Astrocyte (in vitro differentiated cells and primary cell): ENCODE measurements around the gene FAF1.

Source experiments
- EZH2 ChIP-seq: IDR thresholded peaks from 2 replicates; pipeline ENCODE4 v1.6.1; 2012; ENCODE audit warnings: mild to moderate bottlenecking, low read length, inconsistent platforms; ENCODE audit not compliant: insufficient read depth
- TF ChIP-seq, protein P1 (sequence below): IDR thresholded peaks from 2 replicates; pipeline ENCODE4 v1.5.1; 2011; ENCODE audit warnings: low read depth, mild to moderate bottlenecking, inconsistent platforms, low read length, moderate library complexity; ENCODE audit not compliant: insufficient read depth

DNA sequence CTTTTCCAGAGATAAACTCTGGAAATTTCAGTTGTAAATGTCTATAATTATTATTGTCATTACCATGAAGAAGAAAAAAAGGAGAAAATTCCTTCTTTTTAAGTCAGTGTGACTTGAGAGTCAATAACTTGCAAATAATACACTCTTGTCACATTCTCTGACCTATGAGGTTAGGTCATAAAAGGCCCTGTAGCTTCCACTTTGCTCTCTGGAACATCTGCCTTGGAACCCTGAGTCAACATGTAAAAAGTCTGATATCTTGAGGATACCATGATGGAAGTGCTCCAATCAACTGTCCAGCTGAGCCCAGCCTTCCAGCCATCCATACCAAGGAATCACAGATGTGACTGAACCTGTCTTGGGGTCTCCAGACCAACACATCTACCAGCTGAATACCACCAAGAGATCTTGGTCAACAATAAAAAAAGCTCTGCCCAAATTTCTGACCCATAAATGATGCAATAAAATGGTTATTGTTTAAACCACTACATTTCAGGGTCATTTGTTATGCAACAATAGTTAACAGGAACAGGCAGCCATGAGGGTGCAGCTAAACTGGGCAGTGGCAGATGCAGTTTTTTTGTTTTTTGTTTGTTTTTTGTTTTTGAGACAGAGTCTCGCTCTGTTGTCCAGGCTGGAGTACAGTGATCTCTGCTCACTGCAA is 547.1 kb downstream of the FAF1 start:
- TF ChIP-seq, protein P1, sequence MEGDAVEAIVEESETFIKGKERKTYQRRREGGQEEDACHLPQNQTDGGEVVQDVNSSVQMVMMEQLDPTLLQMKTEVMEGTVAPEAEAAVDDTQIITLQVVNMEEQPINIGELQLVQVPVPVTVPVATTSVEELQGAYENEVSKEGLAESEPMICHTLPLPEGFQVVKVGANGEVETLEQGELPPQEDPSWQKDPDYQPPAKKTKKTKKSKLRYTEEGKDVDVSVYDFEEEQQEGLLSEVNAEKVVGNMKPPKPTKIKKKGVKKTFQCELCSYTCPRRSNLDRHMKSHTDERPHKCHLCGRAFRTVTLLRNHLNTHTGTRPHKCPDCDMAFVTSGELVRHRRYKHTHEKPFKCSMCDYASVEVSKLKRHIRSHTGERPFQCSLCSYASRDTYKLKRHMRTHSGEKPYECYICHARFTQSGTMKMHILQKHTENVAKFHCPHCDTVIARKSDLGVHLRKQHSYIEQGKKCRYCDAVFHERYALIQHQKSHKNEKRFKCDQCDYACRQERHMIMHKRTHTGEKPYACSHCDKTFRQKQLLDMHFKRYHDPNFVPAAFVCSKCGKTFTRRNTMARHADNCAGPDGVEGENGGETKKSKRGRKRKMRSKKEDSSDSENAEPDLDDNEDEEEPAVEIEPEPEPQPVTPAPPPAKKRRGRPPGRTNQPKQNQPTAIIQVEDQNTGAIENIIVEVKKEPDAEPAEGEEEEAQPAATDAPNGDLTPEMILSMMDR, result no peak
- no peak for TF ChIP-seq EZH2
